ENCODE data around the gene SELENOO. TPM values are rescaled to one million over a fixed set of nuclear protein-coding genes. Genes with fewer than 3 reads are reported as not detected.
A peak's percentile ranks its signal among the peaks of the same experiment; 100 is the strongest.

SELENOO gene
- total and polyA plus RNA-seq, 2 donors (not counting 1 experiment from before 2014, with no cell fraction given): 62.1 to 74.6 TPM

- Histone ChIP-seq H2AFZ (ENCODE audit: insufficient read depth, low read depth, low read length, poor library complexity, severe bottlenecking) (no peak overlapping the region), H3K9ac (ENCODE audit: low read length) (no peak overlapping the region), H3K4me2 (replicated peaks; ENCODE audit: low read depth, low read length, poor library complexity, severe bottlenecking) (no peak overlapping the region), H3K36me3 (replicated peaks in 1 of 2; ENCODE audit: control extremely low read depth in 1 of 2, control insufficient read depth in 1 of 2, extremely low read depth in 1 of 2, insufficient read depth in 2 of 2, low read length in 1 of 2) (peaks cover 0 to 30% of the 10 kb centered on the region in 2 experiments), H3K4me1 (ENCODE audit: control insufficient read depth in 2 of 2, insufficient read depth in 2 of 2, low read length in 2 of 2) (peaks cover 42 to 52% of the 10 kb centered on the region in 2 donors), H3K27me3 (replicated peaks in 1 of 4; ENCODE audit: control extremely low read depth in 1 of 4, control insufficient read depth in 3 of 4, insufficient read depth in 4 of 4, low read length in 3 of 4) (no peaks in the 10 kb centered on the region), H3K4me3 (ENCODE audit: control extremely low read depth in 1 of 5, extremely low read depth in 1 of 5, insufficient read depth in 1 of 5, low read depth in 2 of 5, low read length in 4 of 5) (no peak overlapping the region), H3K79me2 (ENCODE audit: control insufficient read depth, insufficient read depth, low read length) (peaks cover 41% of the 10 kb centered on the region), H3K27ac (ENCODE audit: low read length in 2 of 2) (no peak overlapping the region), H4K20me1 (ENCODE audit: control insufficient read depth, insufficient read depth, low read length, poor library complexity, severe bottlenecking) (peaks cover 13% of the 10 kb centered on the region), H3K9me3 (ENCODE audit: control extremely low read depth in 1 of 3, control insufficient read depth in 2 of 3, insufficient read depth in 1 of 3, low read length in 2 of 3) (no peaks in the 10 kb centered on the region)
- intact Hi-C loops (cut with micrococcal nuclease): no loop called here
- ChIA-PET CTCF (no interaction called here), POLR2A (interaction anchor here (0.6 to 1.0 kb wide), 4 partner anchors 8 to 44 kb away, joined by 3 to 9 read pairs (median 5); no protein-coding TSS in a partner anchor)
- no peaks in the 10 kb centered on the region for H3K9me3 Mint-ChIP-seq (ENCODE audit: insufficient read depth)
- WGBS (ENCODE audit: insufficient coverage): 93% methylated on average over 50 of the region's 61 CpGs
- peak overlapping the region; percentile 67 for H3K4me3 Mint-ChIP-seq
- DNase-seq (peak; percentile 32), ATAC-seq (ENCODE audit: low read depth) (no peak)
- peaks cover 26% of the 10 kb centered on the region for H3K4me1 Mint-ChIP-seq
- TF ChIP-seq CTCF (IDR thresholded peaks at IDR 0.05) (no peak), EZH2 (IDR thresholded peaks at IDR 0.05; ENCODE audit: borderline replicate concordance, insufficient read depth, low read depth, low read length, poor library complexity, severe bottlenecking) (no peak)
- no peaks in the 10 kb centered on the region for H3K27me3 Mint-ChIP-seq
- peak overlapping the region; percentile 41 for H3K27ac Mint-ChIP-seq
These were observed 2.8 kb upstream of the SELENOO start for GRCh38 chr22:50197856-50198623.

GRCh38 chr22:50198624-50199017 lies 2.2 kb upstream of the SELENOO start:
- no peak for DNase-seq
- Histone ChIP-seq H3K4me3 (ENCODE audit: control extremely low read depth in 1 of 5, extremely low read depth in 1 of 5, insufficient read depth in 1 of 5, low read depth in 2 of 5, low read length in 4 of 5) (no peak overlapping the region), H3K36me3 (replicated peaks in 1 of 2; ENCODE audit: control extremely low read depth in 1 of 2, control insufficient read depth in 1 of 2, extremely low read depth in 1 of 2, insufficient read depth in 2 of 2, low read length in 1 of 2) (peaks cover 5 to 32% of the 10 kb centered on the region in 2 experiments), H2AFZ (ENCODE audit: insufficient read depth, low read depth, low read length, poor library complexity, severe bottlenecking) (no peak overlapping the region), H3K9me3 (ENCODE audit: control extremely low read depth in 1 of 3, control insufficient read depth in 2 of 3, insufficient read depth in 1 of 3, low read length in 2 of 3) (no peaks in the 10 kb centered on the region), H3K4me2 (replicated peaks; ENCODE audit: low read depth, low read length, poor library complexity, severe bottlenecking) (no peak overlapping the region), H4K20me1 (ENCODE audit: control insufficient read depth, insufficient read depth, low read length, poor library complexity, severe bottlenecking) (peaks cover 7% of the 10 kb centered on the region), H3K27me3 (replicated peaks in 1 of 4; ENCODE audit: control extremely low read depth in 1 of 4, control insufficient read depth in 3 of 4, insufficient read depth in 4 of 4, low read length in 3 of 4) (no peaks in the 10 kb centered on the region), H3K79me2 (ENCODE audit: control insufficient read depth, insufficient read depth, low read length) (peaks cover 41% of the 10 kb centered on the region), H3K9ac (ENCODE audit: low read length) (no peak overlapping the region), H3K27ac (ENCODE audit: low read length in 2 of 2) (no peak overlapping the region), H3K4me1 (ENCODE audit: control insufficient read depth in 2 of 2, insufficient read depth in 2 of 2, low read length in 2 of 2) (peaks cover 36 to 46% of the 10 kb centered on the region in 2 donors)
- Mint-ChIP-seq H3K27ac (no peak overlapping the region), H3K9me3 (ENCODE audit: insufficient read depth) (no peaks in the 10 kb centered on the region), H3K4me3 (no peak overlapping the region), H3K27me3 (no peaks in the 10 kb centered on the region), H3K4me1 (peaks cover 28% of the 10 kb centered on the region)
- intact Hi-C loops (cut with micrococcal nuclease): no loop called here
- WGBS (ENCODE audit: insufficient coverage): 96% methylated on average over 13 of the region's 16 CpGs
- CTCF ChIA-PET: interaction anchor here (1.0 kb wide), 1 partner anchor 27 kb away, joined by 3 read pairs; no protein-coding TSS in a partner anchor
- TF ChIP-seq CTCF (IDR thresholded peaks at IDR 0.05) (no peak), EZH2 (IDR thresholded peaks at IDR 0.05; ENCODE audit: borderline replicate concordance, insufficient read depth, low read depth, low read length, poor library complexity, severe bottlenecking) (no peak)
- ATAC-seq (ENCODE audit: low read depth): no peak
- POLR2A ChIA-PET: interaction anchor here (0.6 to 1.0 kb wide), 4 partner anchors 8 to 133 kb away, joined by 3 to 9 read pairs (median 4); no protein-coding TSS in a partner anchor
